ENCODE measurements around the gene CNST.

CNST gene

GRCh38 chr1:246573491-246573890 is 7.2 kb downstream of the CNST start:
- no peak for TF ChIP-seq CTCF (conservative IDR thresholded peaks at IDR 0.05; ENCODE audit: control insufficient read depth, insufficient read depth, low read depth, low read length)
- no peak for DNase-seq (ENCODE audit: low read depth)
- no peak overlapping the region for H3K4me3 ChIP-seq (ENCODE audit: control insufficient read depth, low read depth, low read length)

DNA sequence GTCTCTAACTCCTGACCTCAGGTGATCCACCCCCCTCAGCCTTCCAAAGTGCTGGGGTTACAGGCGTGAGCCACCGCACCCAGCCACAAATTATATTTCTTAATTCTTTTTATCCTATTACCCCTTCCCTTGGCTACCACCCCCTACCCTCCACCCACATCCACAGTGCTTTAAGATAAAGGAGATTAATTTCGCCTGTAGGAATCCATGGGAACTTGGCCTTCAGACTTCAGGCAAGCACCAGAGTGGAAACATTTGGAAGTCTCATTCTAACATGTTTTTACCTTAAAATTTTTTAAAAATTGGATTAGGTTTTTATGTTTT is 10.4 kb downstream of the CNST start:
- no peak for TF ChIP-seq CTCF (conservative IDR thresholded peaks at IDR 0.05; ENCODE audit: control insufficient read depth, insufficient read depth, low read depth, low read length)
- H3K4me3 ChIP-seq (ENCODE audit: control insufficient read depth, low read depth, low read length), result no peak overlapping the region
- no peak for DNase-seq (ENCODE audit: low read depth)

- TF ChIP-seq CTCF (conservative IDR thresholded peaks at IDR 0.05; ENCODE audit: control insufficient read depth, insufficient read depth, low read depth, low read length), result no peak
- no peak overlapping the region for H3K4me3 ChIP-seq (ENCODE audit: control insufficient read depth, low read depth, low read length)
- DNase-seq (ENCODE audit: low read depth), result no peak
Observed at GRCh38 chr1:246577082-246577719, 10.9 kb downstream of the CNST start.

- no peak for DNase-seq (ENCODE audit: low read depth)
- TF ChIP-seq CTCF (conservative IDR thresholded peaks at IDR 0.05; ENCODE audit: control insufficient read depth, insufficient read depth, low read depth, low read length), result no peak
- no peak overlapping the region for H3K4me3 ChIP-seq (ENCODE audit: control insufficient read depth, low read depth, low read length)
Observed at GRCh38 chr1:246577720-246578106, 11.5 kb downstream of the CNST start.

DNA sequence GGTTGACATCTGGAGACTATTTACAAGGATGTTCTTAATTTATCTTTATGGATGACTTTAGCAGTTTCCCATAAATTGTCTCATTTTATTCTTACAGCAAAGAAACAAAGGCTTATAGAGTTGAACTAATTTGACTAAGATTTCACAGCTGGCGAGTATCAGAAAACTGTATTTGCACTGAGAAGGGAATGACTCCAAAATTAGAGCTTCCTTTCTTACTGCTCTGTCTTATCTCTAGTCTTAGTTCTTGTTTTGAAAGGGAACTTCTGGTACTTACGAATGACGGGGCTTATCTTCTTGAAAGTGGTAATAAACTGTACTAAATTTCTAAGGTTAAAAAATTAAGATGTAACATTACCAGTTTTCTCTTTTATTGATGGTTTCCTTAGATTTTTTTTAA is 13.6 kb downstream of the CNST start:
- H3K4me3 ChIP-seq (ENCODE audit: control insufficient read depth, low read depth, low read length), result no peak overlapping the region
- DNase-seq (ENCODE audit: low read depth), result no peak
- TF ChIP-seq CTCF (conservative IDR thresholded peaks at IDR 0.05; ENCODE audit: control insufficient read depth, insufficient read depth, low read depth, low read length), result no peak

DNA sequence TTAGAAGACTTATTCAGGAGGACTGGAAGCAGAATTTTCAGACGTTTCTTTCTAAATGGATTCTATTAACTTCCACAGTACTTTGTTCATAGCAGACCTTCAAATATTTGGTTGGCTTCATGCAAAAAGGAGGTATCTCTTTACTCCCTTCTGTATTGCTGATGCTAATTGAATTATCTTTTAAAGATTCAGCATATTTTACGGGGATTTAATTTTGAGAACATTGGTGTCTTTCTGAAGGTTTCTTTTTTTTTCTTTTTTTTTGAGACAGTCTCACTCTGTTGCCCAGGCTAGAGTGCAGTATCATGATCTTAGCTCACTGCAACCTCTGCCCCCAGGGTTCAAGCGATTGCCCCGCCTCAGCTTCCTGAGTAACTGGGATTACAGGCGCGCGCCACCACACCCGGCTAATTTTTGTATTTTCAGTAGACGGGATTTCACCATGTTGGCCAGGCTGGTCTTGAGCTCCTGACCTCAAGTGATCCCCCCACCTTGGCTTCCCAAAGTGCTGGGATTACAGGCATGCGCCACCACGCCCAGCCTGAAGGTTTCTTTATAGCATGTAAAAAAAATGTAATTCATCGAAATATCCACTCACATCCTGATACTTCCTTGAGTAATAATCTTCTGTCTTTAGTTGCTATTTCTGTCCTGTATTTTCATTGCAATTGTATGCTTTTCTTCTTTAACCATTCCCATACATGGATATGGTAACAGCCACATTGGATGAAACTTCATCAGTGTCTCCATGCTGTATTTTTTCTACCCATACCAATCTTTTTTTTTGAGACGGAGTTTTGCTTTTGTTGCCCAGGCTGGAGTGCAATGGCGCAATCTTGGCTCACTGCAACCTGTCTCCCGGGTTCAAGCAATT is 14.5 kb downstream of the CNST start:
- DNase-seq (ENCODE audit: low read depth), result no peak
- no peak overlapping the region for H3K4me3 ChIP-seq (ENCODE audit: control insufficient read depth, low read depth, low read length)
- no peak for TF ChIP-seq CTCF (conservative IDR thresholded peaks at IDR 0.05; ENCODE audit: control insufficient read depth, insufficient read depth, low read depth, low read length)
